K562 (cell line): Measurements from ENCODE around the gene SELENOM. TPM values are rescaled to one million over a fixed set of nuclear protein-coding genes. Genes with fewer than 3 reads are reported as not detected.

Experiments
- ATAC-seq: fragments of 200-7000 bp; cut with Tn5 transposase; 3 replicates; pipeline ENCODE4 v1.9.1; 2020; ENCODE audit warnings: moderate library complexity
- BruUV-seq: library from RNA; stranded (reverse); fragments of 400-500 nt; replicated peaks from 2 replicates; lab custom pipeline; 2021; lab: Mats Ljungman, UMichigan
- CTCF ChIA-PET: fragments of 300-600 bp; formaldehyde crosslinking; extraction: SDS; loops from one replicate; lab custom pipeline; 2021; ENCODE audit warnings: low intra/inter-chr PET ratio; lab: Yijun Ruan, JAX
- POLR2A ChIA-PET: fragments of 300-600, 350-650 bp; sonication (Branson Sonifier 250); formaldehyde crosslinking; extraction: SDS; loops from one replicate; lab custom pipeline; 2021; ENCODE audit warnings: antibody characterized with exemption, inconsistent platforms; lab: Yijun Ruan, JAX
- DNase-seq, 4 experiments: peaks; one replicate each; pipeline versions ENCODE4 v3.0.0 to v3.0.0-alpha.2; 2011 to 2018; ENCODE audit warnings: low spot score in 3 of 4, mixed read lengths in 3 of 4; ENCODE audit errors: extremely low read depth in 1 of 4
- FAIRE-seq: peaks from 2 replicates; lab custom pipeline; 2011; peaks lifted over from hg19 to GRCh38; lab: Jason Lieb, UNC
- H2AFZ ChIP-seq: 2 replicates; pipeline ENCODE4 v1.6.0; 2011; ENCODE audit warnings: low read depth, low read length, control low read depth, inconsistent platforms
- H3K27ac ChIP-seq: fragments of 200-600 bp; 3 replicates; pipeline ENCODE4 v1.8.0; 2011; ENCODE audit warnings: low read depth, mild to moderate bottlenecking, control low read depth, inconsistent platforms, low read length, moderate library complexity, mixed read lengths; ENCODE audit errors: extremely low read depth
- H3K27me3 ChIP-seq, 2 experiments: fragments of 300-600 bp in 1 of 2; 2 replicates in 1 of 2; 3 replicates in 1 of 2; pipeline versions ENCODE4 v1.6.0 to v1.8.0; 2011; ENCODE audit warnings: inconsistent platforms in 2 of 2, low read length in 2 of 2, mild to moderate bottlenecking in 1 of 2, mixed read lengths in 1 of 2, moderate library complexity in 1 of 2; ENCODE audit not compliant: control insufficient read depth in 2 of 2, insufficient read depth in 2 of 2
- H3K36me3 ChIP-seq: fragments of 300-600 bp; 3 replicates; pipeline ENCODE4 v1.8.0; 2011; ENCODE audit warnings: mild to moderate bottlenecking, low read length, inconsistent platforms; ENCODE audit not compliant: control insufficient read depth, insufficient read depth
- H3K4me1 ChIP-seq, 2 experiments: fragments of 200-600 bp in 1 of 2; replicated peaks in 1 of 2; 2 replicates in 1 of 2; 3 replicates in 1 of 2; pipeline versions ENCODE4 v1.5.1 to v1.8.0; 2011; ENCODE audit warnings: inconsistent platforms in 2 of 2, low read length in 2 of 2, mild to moderate bottlenecking in 1 of 2, mixed read lengths in 1 of 2, moderate library complexity in 1 of 2; ENCODE audit not compliant: control insufficient read depth in 2 of 2, insufficient read depth in 2 of 2
- H3K4me2 ChIP-seq: 2 replicates; pipeline ENCODE4 v1.6.1; 2011; ENCODE audit warnings: low read length, control low read depth, inconsistent platforms, mixed read lengths; ENCODE audit not compliant: insufficient read depth
- H3K4me3 ChIP-seq: fragments of 200-600 bp; sonication (generic), shearing (Covaris generic); 2 replicates; pipeline ENCODE4 v1.5.1; 2016; ENCODE audit warnings: control low read depth, inconsistent platforms
- H3K79me2 ChIP-seq: fragments of 200-600 bp; 3 replicates; pipeline ENCODE4 v1.8.0; 2011; ENCODE audit warnings: low read length, inconsistent platforms; ENCODE audit not compliant: control insufficient read depth, insufficient read depth
- H3K9ac ChIP-seq, 2 experiments: 2 replicates each; pipeline versions ENCODE4 v1.6.0 to v1.6.1; 2011; ENCODE audit warnings: low read depth in 2 of 2, low read length in 2 of 2, control low read depth in 1 of 2, inconsistent platforms in 1 of 2, mild to moderate bottlenecking in 1 of 2, mixed read lengths in 1 of 2; ENCODE audit not compliant: insufficient read depth in 1 of 2
- H3K9me1 ChIP-seq: one replicate; pipeline ENCODE4 v1.6.0; 2011; ENCODE audit warnings: inconsistent platforms, mild to moderate bottlenecking, low read length, moderate library complexity; ENCODE audit not compliant: control insufficient read depth, insufficient read depth
- H3K9me3 ChIP-seq: replicated peaks from 2 replicates; pipeline ENCODE4 v1.5.1; 2011; ENCODE audit warnings: low read depth, low read length, inconsistent platforms; ENCODE audit not compliant: control insufficient read depth, insufficient read depth
- H4K20me1 ChIP-seq: replicated peaks from 2 replicates; pipeline ENCODE4 v1.6.1; 2011; ENCODE audit warnings: low read length, inconsistent platforms, mixed read lengths; ENCODE audit not compliant: control insufficient read depth, insufficient read depth
- CTCF ChIP-seq, 3 experiments: IDR thresholded peaks in 2 of 3; conservative IDR thresholded peaks in 1 of 3; 2 replicates each; pipeline ENCODE4 v1.5.1; 2011 to 2012; ENCODE audit warnings: low read length in 3 of 3, mild to moderate bottlenecking in 3 of 3, control low read depth in 2 of 3, improper control_type of control experiment in 1 of 3, inconsistent platforms in 1 of 3, low read depth in 1 of 3, mixed read lengths in 1 of 3, moderate library complexity in 1 of 3; ENCODE audit not compliant: insufficient read depth in 2 of 3
- KLF6 ChIP-seq: fragments of 250-450 bp; sonication (Bioruptor Pico); IDR thresholded peaks from 2 replicates; pipeline ENCODE4 v1.4.0; 2020; ENCODE audit warnings: mild to moderate bottlenecking, moderate library complexity, borderline replicate concordance
- NFYB ChIP-seq: IDR thresholded peaks from 2 replicates; pipeline ENCODE4 v1.6.1; 2011; ENCODE audit warnings: mild to moderate bottlenecking, moderate library complexity; ENCODE audit not compliant: insufficient read length; ENCODE audit errors: extremely low read depth
- PHF8 ChIP-seq: fragments of 200-600 bp; sonication (generic); IDR thresholded peaks from 2 replicates; pipeline ENCODE4 v1.6.1; 2012; ENCODE audit warnings: mixed run types, mild to moderate bottlenecking, inconsistent platforms, low read length, moderate library complexity, borderline replicate concordance
- SREBF1 ChIP-seq: fragments of 150-350 bp; IDR thresholded peaks from 2 replicates; pipeline ENCODE4 v1.6.1; 2014; ENCODE audit warnings: antibody characterized with exemption, low read depth, low read length, borderline replicate concordance
- XRCC3 ChIP-seq: fragments of 450-650 bp; IDR thresholded peaks from 2 replicates; pipeline ENCODE4 v1.6.1; 2017; ENCODE audit warnings: mild to moderate bottlenecking, moderate library complexity
- WGBS: fragments of 100-300 bp; shearing (Covaris generic); methylation state at CpG from one replicate; pipeline ENCODE4 v1.1.6; 2016; ENCODE audit warnings: low coverage, mixed read lengths; ENCODE audit not compliant: insufficient coverage; ENCODE audit errors: missing lambda C conversion rate; 5-methylcytosine and 5-hydroxymethylcytosine counted together
- in situ Hi-C: fragments of 300-500 bp; cut with MboI; formaldehyde crosslinking; loops from 4 replicates; pipeline ENCODE4 v1.15.0; 2018; ENCODE audit warnings: inconsistent platforms, mixed read lengths
- intact Hi-C: fragments of 100-400 bp; cut with micrococcal nuclease; formaldehyde crosslinking; loops from 2 replicates; pipeline ENCODE4 v1.14.2; 2022
- polyA plus RNA-seq, 8 experiments: library from polyadenylated mRNA; depleted of rRNA in 4 of 8; stranded (reverse) in 5 of 8; unstranded in 3 of 8; fragments of >200 nt; fragmentation: Nextera tagmentation in 2 of 8; fragmentation: Illumina TruSeq in 1 of 8; extraction: Ambion mirVana in 2 of 8; extraction: Trizol in 1 of 8; gene quantifications; 2 replicates each; pipeline versions ENCODE4 v1.2.1 to v1.2.3, GENCODE V29; 2011 to 2014; ENCODE audit warnings: inconsistent platforms in 1 of 8, missing spikeins in 1 of 8
- total RNA-seq, 7 experiments: library from RNA; depleted of rRNA in 6 of 7; stranded (reverse); fragments of >200 nt in 6 of 7; fragmentation: Illumina TruSeq in 2 of 7; extraction: Trizol in 2 of 7; gene quantifications; 2 replicates each; pipeline versions ENCODE4 v1.2.1 to v1.2.3, GENCODE V29; 2011 to 2021; ENCODE audit warnings: low replicate concordance in 1 of 7

The SELENOM gene
- total and polyA plus RNA-seq, 9 of the 15 experiments (the other 6 are each of a cell fraction or from before 2014, with no cell fraction given) = 1.2 to 10.6 (median 3.7) TPM

GRCh38 chr22:31139866-31140716 lies 32.7 kb upstream of the SELENOM start, which contains the start of gene PLA2G3:
Gene PLA2G3 (minus strand): TSS chr22:31140508. CDS start chr22:31140354, 154 bp downstream.
- no peaks in the 10 kb centered on the region for H3K79me2 ChIP-seq
- no peaks in the 10 kb centered on the region for H4K20me1 ChIP-seq
- H2AFZ ChIP-seq = no peak within 1 kb of the TSS
- no peak within 1 kb of the TSS; the same call in 1 of the 2 replicates for H3K4me3 ChIP-seq
- DNase-seq (peak; percentile 41 to 71 (median 68)), FAIRE-seq (no peak), ATAC-seq (peak; percentile 82)
- H3K9me3 ChIP-seq = no peaks in the 10 kb centered on the region
- H3K9me1 ChIP-seq = no peaks in the 10 kb centered on the region
- TF ChIP-seq CTCF (IDR thresholded peaks at IDR 0.05 in 2 of 3, conservative IDR thresholded peaks at IDR 0.05 in 1 of 3; ENCODE audit: insufficient read depth in 2 of 3, low read depth in 1 of 3, low read length in 3 of 3) (0 out of 6 replicates have a peak, but pooled peaks of 1 of the 3 experiments have one; percentile 16), NFYB (peak; percentile 53), KLF6 (CRISPR knock-in tag) (no peak), XRCC3 (no peak), SREBF1 (0 out of 2 replicates have a peak, but pooled peaks have one; percentile 51), PHF8 (peak; percentile 30; the same call in 1 of the 2 replicates)
- CTCF ChIA-PET = no interaction called here
- peaks cover 0 to 13% of the 10 kb centered on the region in 2 experiments; a peak in 3 of 5 replicates for H3K4me1 ChIP-seq
- POLR2A ChIA-PET = interaction anchor here (0.9 kb wide), 1 partner anchor 20 kb away, joined by 4 read pairs; no protein-coding TSS in a partner anchor
- intact Hi-C loops (no loop called here), in situ Hi-C loops (loop anchor here (5.0 kb wide), 1 partner anchor 38 kb away; no protein-coding TSS in a partner anchor)
- no peaks in the 10 kb centered on the region; a peak in 1 of 5 replicates for H3K27me3 ChIP-seq
- H3K27ac ChIP-seq = no peak within 1 kb of the TSS
- no TSS peak for BruUV-seq
- H3K36me3 ChIP-seq = no peaks in the 10 kb centered on the region
- WGBS = 4% methylated on average over 20 of the region's 24 CpGs
- peak within 1 kb of the TSS; percentile 32; the same call in 1 of the 2 replicates for H3K4me2 ChIP-seq
- peak within 1 kb of the TSS in 1 of 2 experiments; percentile 45; a peak in 1 of 4 replicates for H3K9ac ChIP-seq
